SU-DHL-6 (cell line): ENCODE results near the gene EPB41L4B.

ENCODE experiments used
- EZH2phosphoT487 ChIP-seq: fragments of 200-600 bp; sonication (generic), shearing (Covaris generic); conservative IDR thresholded peaks from 2 replicates; pipeline ENCODE4 v1.6.1; 2018; ENCODE audit warnings: mild to moderate bottlenecking, antibody characterized with exemption, low read length, moderate library complexity, mixed read lengths
- TF ChIP-seq, protein P1 (sequence below): fragments of 200-600 bp; sonication (generic); IDR thresholded peaks from one replicate; pipeline ENCODE4 v1.5.1; 2017; ENCODE audit warnings: antibody characterized with exemption, mild to moderate bottlenecking, low read length, moderate library complexity; ENCODE audit not compliant: insufficient read depth, poor library complexity, severe bottlenecking

DNA sequence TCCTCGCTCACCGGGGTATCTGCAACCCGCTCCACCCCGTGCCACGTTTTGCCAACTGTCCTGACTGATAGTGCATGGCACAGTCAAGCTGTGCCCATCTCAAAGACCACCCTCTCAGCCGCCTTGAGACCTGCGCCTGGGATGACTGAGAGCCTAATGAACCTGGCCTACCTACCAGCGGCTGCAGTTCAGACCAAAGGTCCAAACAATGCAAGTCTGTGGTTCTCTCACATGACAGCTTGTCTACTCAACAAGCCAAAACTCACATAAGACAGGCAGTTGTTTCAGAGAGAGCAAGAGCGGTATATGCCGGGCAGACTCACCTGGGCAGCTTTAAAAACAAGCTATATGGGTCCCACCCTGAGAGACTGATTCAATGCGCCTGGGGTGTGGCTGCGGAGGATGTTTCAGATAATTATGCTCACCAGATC, 70.5 kb downstream of the EPB41L4B start:
- TF ChIP-seq, protein P1, sequence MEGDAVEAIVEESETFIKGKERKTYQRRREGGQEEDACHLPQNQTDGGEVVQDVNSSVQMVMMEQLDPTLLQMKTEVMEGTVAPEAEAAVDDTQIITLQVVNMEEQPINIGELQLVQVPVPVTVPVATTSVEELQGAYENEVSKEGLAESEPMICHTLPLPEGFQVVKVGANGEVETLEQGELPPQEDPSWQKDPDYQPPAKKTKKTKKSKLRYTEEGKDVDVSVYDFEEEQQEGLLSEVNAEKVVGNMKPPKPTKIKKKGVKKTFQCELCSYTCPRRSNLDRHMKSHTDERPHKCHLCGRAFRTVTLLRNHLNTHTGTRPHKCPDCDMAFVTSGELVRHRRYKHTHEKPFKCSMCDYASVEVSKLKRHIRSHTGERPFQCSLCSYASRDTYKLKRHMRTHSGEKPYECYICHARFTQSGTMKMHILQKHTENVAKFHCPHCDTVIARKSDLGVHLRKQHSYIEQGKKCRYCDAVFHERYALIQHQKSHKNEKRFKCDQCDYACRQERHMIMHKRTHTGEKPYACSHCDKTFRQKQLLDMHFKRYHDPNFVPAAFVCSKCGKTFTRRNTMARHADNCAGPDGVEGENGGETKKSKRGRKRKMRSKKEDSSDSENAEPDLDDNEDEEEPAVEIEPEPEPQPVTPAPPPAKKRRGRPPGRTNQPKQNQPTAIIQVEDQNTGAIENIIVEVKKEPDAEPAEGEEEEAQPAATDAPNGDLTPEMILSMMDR: no peak
- no peak for TF ChIP-seq EZH2phosphoT487
